A549 (cell line): ENCODE results near the gene NLRP1. TPM values are rescaled to one million over a fixed set of nuclear protein-coding genes. Genes with fewer than 3 reads are reported as not detected.

Source experiments
- ATAC-seq, 2 experiments: fragments of 200-7000 bp in 1 of 2; fragments of >200 bp in 1 of 2; cut with Nextera tagmentation in 1 of 2; cut with Tn5 transposase in 1 of 2; 3 replicates each; pipeline versions ENCODE4 v1.8.0 to v1.9.1; 2018 to 2020; ENCODE audit warnings: mild to moderate bottlenecking in 1 of 2, moderate library complexity in 1 of 2
- CTCF ChIA-PET: fragments of 300-600 bp; sonication (Branson Sonifier 250); formaldehyde crosslinking; extraction: SDS; loops from one replicate; lab custom pipeline; 2021; ENCODE audit warnings: antibody characterized with exemption, inconsistent platforms; lab: Yijun Ruan, JAX
- POLR2A ChIA-PET: fragments of 350-600 bp; formaldehyde crosslinking; extraction: SDS; loops from one replicate; lab custom pipeline; 2021; ENCODE audit warnings: antibody characterized with exemption, inconsistent platforms; lab: Yijun Ruan, JAX
- DNase-seq, 2 experiments: peaks; one replicate each; pipeline versions ENCODE4 v3.0.0 to v3.0.0-alpha.2; 2011 to 2016; ENCODE audit warnings: low read depth in 1 of 2, low spot score in 1 of 2
- FAIRE-seq: peaks from 2 replicates; lab custom pipeline; 2011; peaks lifted over from hg19 to GRCh38; lab: Jason Lieb, UNC
- H3K27ac ChIP-seq, 2 experiments: fragments of >200 bp; sonication (Bioruptor Twin); formaldehyde crosslinking; 3 replicates each; pipeline ENCODE4 v1.5.1; 2016 to 2017
- H3K4me1 ChIP-seq: fragments of >200 bp; sonication (Bioruptor Twin); formaldehyde crosslinking; 3 replicates; pipeline ENCODE4 v1.6.1; 2016
- H3K4me2 ChIP-seq: fragments of >200 bp; sonication (Bioruptor Twin); formaldehyde crosslinking; 3 replicates; pipeline ENCODE4 v1.6.1; 2016
- H3K4me3 ChIP-seq: fragments of >200 bp; sonication (Bioruptor Twin); formaldehyde crosslinking; 3 replicates; pipeline ENCODE4 v1.5.1; 2016
- H3K9me3 ChIP-seq: fragments of >200 bp; sonication (Bioruptor Twin); formaldehyde crosslinking; 3 replicates; pipeline ENCODE4 v1.6.1; 2016
- ATOH8 ChIP-seq: fragments of 250-450 bp; sonication (Bioruptor Pico); IDR thresholded peaks from 2 replicates; pipeline ENCODE4 v1.5.0; 2020; ENCODE audit warnings: low read depth, mild to moderate bottlenecking, moderate library complexity
- CBX2 ChIP-seq: fragments of 200-600 bp; sonication (generic); IDR thresholded peaks from 2 replicates; pipeline ENCODE4 v1.6.1; 2016; ENCODE audit warnings: low read depth, mild to moderate bottlenecking, borderline replicate concordance
- CBX8 ChIP-seq: fragments of 200-600 bp; sonication (generic); IDR thresholded peaks from 2 replicates; pipeline ENCODE4 v1.6.1; 2016
- CHD2 ChIP-seq: fragments of 150-350 bp; IDR thresholded peaks from 2 replicates; pipeline ENCODE4 v1.6.1; 2014; ENCODE audit warnings: low read length; ENCODE audit not compliant: partially characterized antibody
- CTCF ChIP-seq: fragments of >200 bp; sonication (Bioruptor Twin); formaldehyde crosslinking; IDR thresholded peaks from 3 replicates; pipeline ENCODE4 v1.5.1; 2016
- EHF ChIP-seq: fragments of 250-450 bp; sonication (Bioruptor Pico); IDR thresholded peaks from 2 replicates; pipeline ENCODE4 v1.5.0; 2020; ENCODE audit warnings: mild to moderate bottlenecking
- EP300 ChIP-seq, 2 experiments: fragments of >200 bp; sonication (Bioruptor Twin); formaldehyde crosslinking; IDR thresholded peaks; 2 replicates in 1 of 2; 3 replicates in 1 of 2; pipeline ENCODE4 v1.6.1; 2016 to 2017
- ESRRA ChIP-seq: fragments of 150-350 bp; IDR thresholded peaks from 2 replicates; pipeline ENCODE4 v1.6.1; 2014; ENCODE audit warnings: mild to moderate bottlenecking, low read length, borderline replicate concordance
- HEYL ChIP-seq: fragments of 250-450 bp; sonication (Bioruptor Pico); IDR thresholded peaks from 2 replicates; pipeline ENCODE4 v1.8.0; 2021; ENCODE audit warnings: mild to moderate bottlenecking, moderate library complexity
- HOXA7 ChIP-seq: fragments of 250-450 bp; sonication (Bioruptor Pico); IDR thresholded peaks from 2 replicates; pipeline ENCODE4 v1.5.0; 2020; ENCODE audit warnings: mild to moderate bottlenecking, moderate library complexity
- HOXB5 ChIP-seq: fragments of 250-450 bp; sonication (Bioruptor Pico); IDR thresholded peaks from 2 replicates; pipeline ENCODE4 v1.5.0; 2020; ENCODE audit warnings: mild to moderate bottlenecking, moderate library complexity
- JUNB ChIP-seq: fragments of >200 bp; sonication (Bioruptor Twin); formaldehyde crosslinking; IDR thresholded peaks from 2 replicates; pipeline ENCODE4 v1.6.1; 2016
- KDM1A ChIP-seq: fragments of 200-600 bp; sonication (generic); IDR thresholded peaks from 2 replicates; pipeline ENCODE4 v1.6.1; 2016; ENCODE audit warnings: low read depth, mild to moderate bottlenecking
- NFE2L2 ChIP-seq: fragments of 150-350 bp; conservative IDR thresholded peaks from 2 replicates; pipeline ENCODE4 v1.6.1; 2014; ENCODE audit warnings: low read length
- NPAS2 ChIP-seq: fragments of 250-450 bp; sonication (Bioruptor Pico); IDR thresholded peaks from 2 replicates; pipeline ENCODE4 v1.8.0; 2022; ENCODE audit warnings: mild to moderate bottlenecking, moderate library complexity, borderline replicate concordance
- PBX3 ChIP-seq: IDR thresholded peaks from 2 replicates; pipeline ENCODE4 v1.6.1; 2012
- PHF8 ChIP-seq: fragments of 200-600 bp; sonication (generic); IDR thresholded peaks from 2 replicates; pipeline ENCODE4 v1.6.1; 2016; ENCODE audit warnings: low read depth, mild to moderate bottlenecking, antibody characterized with exemption, moderate library complexity, borderline replicate concordance
- POLR2AphosphoS2 ChIP-seq: conservative IDR thresholded peaks from 2 replicates; pipeline ENCODE4 v1.6.1; 2012; ENCODE audit warnings: low read length, improper control_type of control experiment, inconsistent platforms
- REST ChIP-seq: fragments of 200-600 bp; sonication (generic); IDR thresholded peaks from 2 replicates; pipeline ENCODE4 v1.6.1; 2016; ENCODE audit warnings: antibody characterized with exemption, mild to moderate bottlenecking, moderate library complexity
- RNF2 ChIP-seq: fragments of 200-600 bp; sonication (generic); IDR thresholded peaks from 2 replicates; pipeline ENCODE4 v1.6.1; 2016; ENCODE audit warnings: low read depth, mild to moderate bottlenecking, antibody characterized with exemption, moderate library complexity, borderline replicate concordance
- SMC3 ChIP-seq: fragments of >200 bp; sonication (Bioruptor Twin); formaldehyde crosslinking; IDR thresholded peaks from 3 replicates; pipeline ENCODE4 v1.6.1; 2018; ENCODE audit warnings: inconsistent platforms
- SREBF2 ChIP-seq: fragments of 450-650 bp; IDR thresholded peaks from 2 replicates; pipeline ENCODE4 v1.6.1; 2014; ENCODE audit warnings: mild to moderate bottlenecking, moderate library complexity
- TFCP2L1 ChIP-seq: fragments of 250-450 bp; sonication (Bioruptor Pico); IDR thresholded peaks from 2 replicates; pipeline ENCODE4 v1.5.0; 2021; ENCODE audit warnings: mild to moderate bottlenecking
- TP53 ChIP-seq: fragments of 250-450 bp; sonication (Bioruptor Pico); IDR thresholded peaks from 2 replicates; pipeline ENCODE4 v1.5.0; 2021; ENCODE audit warnings: mild to moderate bottlenecking, moderate library complexity
- WGBS: methylation state at CpG from one replicate; pipeline ENCODE4 v1.1.6; 2017; ENCODE audit errors: missing lambda C conversion rate; 5-methylcytosine and 5-hydroxymethylcytosine counted together
- polyA plus RNA-seq, 4 experiments: library from polyadenylated mRNA; depleted of rRNA in 3 of 4; stranded (reverse); fragments of >200 nt; fragmentation: RNase III in 1 of 4; extraction: RNeasy Plus Mini Kit Qiagen cat#74134 plus additional on column Dnase treatment in 1 of 4; gene quantifications; 2 replicates in 3 of 4; 3 replicates in 1 of 4; pipeline ENCODE4 v1.2.3, GENCODE V29; 2011 to 2017

NLRP1 gene
- polyA plus RNA-seq, 2 of the 4 experiments (the other 2 are of a cell fraction) = 1.1 to 4.4 TPM

- TF ChIP-seq REST = no peak
- no peak for TF ChIP-seq KDM1A
- TF ChIP-seq NPAS2 (CRISPR knock-in tag) = no peak
- TF ChIP-seq HOXA7 (CRISPR knock-in tag) = no peak
- no peak for TF ChIP-seq POLR2AphosphoS2
- TF ChIP-seq RNF2 = no peak
- no peak for TF ChIP-seq ESRRA
Measured at GRCh38 chr17:5561736-5562571, 22.4 kb downstream of the NLRP1 start (continued).

- ATAC-seq (no peak), DNase-seq (no peak), FAIRE-seq (no peak)
- POLR2A ChIA-PET = no interaction called here
- Histone ChIP-seq H3K4me2 (no peak overlapping the region), H3K4me3 (no peak overlapping the region), H3K9me3 (no peaks in the 10 kb centered on the region), H3K27ac (no peak overlapping the region), H3K4me1 (no peaks in the 10 kb centered on the region)
- CTCF ChIA-PET = interaction anchor here (0.6 kb wide), 2 partner anchors 59 to 867 kb away, joined by 3 read pairs; no protein-coding TSS in a partner anchor
- TF ChIP-seq EP300 (IDR thresholded peaks at IDR 0.05) (no peak), NPAS2 (CRISPR knock-in tag) (no peak), EHF (CRISPR knock-in tag) (no peak), ATOH8 (no peak), TFCP2L1 (no peak), PHF8 (no peak), CBX8 (no peak), NFE2L2 (no peak), CHD2 (no peak), SREBF2 (no peak), REST (no peak), JUNB (no peak), PBX3 (no peak), HEYL (no peak), HOXB5 (no peak), TP53 (CRISPR knock-in tag) (no peak), CBX2 (no peak), CTCF (no peak), SMC3 (no peak)
- 35% methylated on average over 9 of the region's 9 CpGs for WGBS
Measured at GRCh38 chr17:5560361-5560988, 23.8 kb downstream of the NLRP1 start.
